HL-60 (cell line): Measurements from ENCODE around the gene ZNF740.
"Not testable (repeated sequence)": the region's sequence is repeated elsewhere in the genome, so short reads cannot be mapped to it uniquely, and the experiment has no call there.

Experiments
- DNase-seq, 2 experiments: peaks; one replicate each; pipeline ENCODE4 v3.0.0-alpha.2; 2010 to 2020; ENCODE audit warnings: low read depth in 1 of 2, low spot score in 1 of 2
- H3K27ac ChIP-seq: fragments of 250-450 bp; sonication (Bioruptor Pico); replicated peaks from 2 replicates; pipeline ENCODE4 v1.5.1; 2020; ENCODE audit warnings: mild to moderate bottlenecking, moderate library complexity
- H3K27me3 ChIP-seq: fragments of 250-450 bp; sonication (Bioruptor Pico); 2 replicates; pipeline ENCODE4 v1.5.1; 2021; ENCODE audit warnings: mild to moderate bottlenecking, moderate library complexity; ENCODE audit not compliant: insufficient read depth, poor library complexity, severe bottlenecking
- H3K4me3 ChIP-seq: replicated peaks from 2 replicates; pipeline ENCODE4 v1.5.1; 2011; ENCODE audit warnings: mild to moderate bottlenecking, control low read depth, low read length; ENCODE audit not compliant: insufficient read depth
- CTCF ChIP-seq: IDR thresholded peaks from one replicate; pipeline ENCODE4 v1.5.1; 2011; ENCODE audit warnings: low read length, control low read depth, inconsistent platforms; ENCODE audit not compliant: insufficient read depth
- GABPA ChIP-seq: IDR thresholded peaks from 2 replicates; pipeline ENCODE4 v1.6.1; 2012; ENCODE audit warnings: low read depth
- POLR2AphosphoS5 ChIP-seq: IDR thresholded peaks from 2 replicates; pipeline ENCODE4 v1.6.1; 2012; ENCODE audit warnings: low read depth
- REST ChIP-seq: IDR thresholded peaks from 2 replicates; pipeline ENCODE4 v1.6.1; 2012; ENCODE audit warnings: low read depth; ENCODE audit not compliant: insufficient replicate concordance
- SPI1 ChIP-seq: IDR thresholded peaks from 2 replicates; pipeline ENCODE4 v1.6.1; 2012; ENCODE audit warnings: low read depth, mild to moderate bottlenecking, borderline replicate concordance

Gene ZNF740

GRCh38 chr12:53161119-53161911, 19.2 kb upstream of the ZNF740 start:
- H3K4me3 ChIP-seq: no peak overlapping the region
- no peaks in the 10 kb centered on the region for H3K27me3 ChIP-seq
- DNase-seq: no peak
- TF ChIP-seq GABPA (no peak), POLR2AphosphoS5 (no peak), CTCF (no peak), SPI1 (no peak), REST (no peak)
- H3K27ac ChIP-seq: no peak overlapping the region

GRCh38 chr12:53163008-53163407, 17.5 kb upstream of the ZNF740 start:
- not testable (repeated sequence) for H3K27me3 ChIP-seq, H3K4me3 ChIP-seq, DNase-seq, H3K27ac ChIP-seq

- DNase-seq: no peak
- no peak overlapping the region for H3K27ac ChIP-seq
- TF ChIP-seq REST: no peak
These were observed 13.7 kb upstream of the ZNF740 start for GRCh38 chr12:53166837-53167236.

GRCh38 chr12:53169644-53170043, 10.9 kb upstream of the ZNF740 start:
- DNase-seq: no peak
- TF ChIP-seq POLR2AphosphoS5 (no peak), GABPA (no peak), SPI1 (no peak), CTCF (no peak), REST (no peak)
- no peak overlapping the region for H3K27ac ChIP-seq
- H3K27me3 ChIP-seq: no peaks in the 10 kb centered on the region
- no peak overlapping the region for H3K4me3 ChIP-seq

More at GRCh38 chr12:53166837-53167236, 13.7 kb upstream of the ZNF740 start:
- Histone ChIP-seq H3K4me3 (no peak overlapping the region), H3K27me3 (no peaks in the 10 kb centered on the region)
